HPDE6-E6E7 (cell line): Measurements from ENCODE around the gene NAV2.
"Not testable (repeated sequence)": the region's sequence is repeated elsewhere in the genome, so short reads cannot be mapped to it uniquely, and the experiment has no call there.

ENCODE experiments used
- DNase-seq: peaks from one replicate; pipeline ENCODE4 v3.0.0; 2011; ENCODE audit warnings: missing footprints; ENCODE audit errors: extremely low spot score

The NAV2 gene

DNA sequence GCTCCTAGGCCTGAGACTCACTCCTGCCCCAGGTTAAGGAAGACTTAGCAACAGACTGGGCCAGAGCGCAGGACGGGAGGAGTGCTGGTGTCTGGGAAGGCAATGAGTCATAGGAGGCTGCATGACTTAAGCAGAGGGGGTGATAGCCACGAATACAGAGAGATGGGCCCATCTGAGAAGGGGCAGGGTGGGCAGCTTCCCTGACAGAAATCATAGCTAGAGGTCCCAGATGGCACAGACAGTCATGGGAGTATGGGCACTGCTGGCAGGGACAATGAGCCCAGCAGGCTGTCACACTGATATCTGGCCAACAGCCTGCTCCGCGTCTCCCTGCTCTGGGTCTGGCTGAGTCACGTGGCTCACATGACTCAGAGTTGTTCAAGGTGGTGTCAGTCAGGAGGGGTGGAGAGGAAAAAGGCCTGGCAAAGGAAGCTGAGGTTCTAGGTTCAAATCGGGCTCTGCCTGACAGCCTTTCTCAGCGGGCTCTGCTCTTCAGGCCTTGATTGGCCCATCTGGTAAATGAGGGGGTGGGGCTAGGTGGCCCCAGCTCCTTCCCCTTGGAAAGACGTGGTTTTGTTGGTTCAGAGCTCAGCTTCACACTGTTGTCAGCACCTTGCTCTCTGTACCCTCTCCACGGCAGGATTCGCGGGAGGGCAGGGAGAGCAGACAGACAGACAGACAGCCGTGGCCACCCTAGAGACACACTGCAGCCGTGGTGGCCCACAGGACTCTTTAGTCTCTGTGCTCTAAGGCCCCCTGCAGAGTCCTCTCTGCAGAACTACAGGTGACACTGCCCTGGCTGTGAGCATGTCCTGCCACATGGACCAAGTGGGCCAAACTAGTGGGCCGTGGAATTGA, 399.9 kb downstream of the NAV2 start:
- DNase-seq = peak; percentile 95

DNA sequence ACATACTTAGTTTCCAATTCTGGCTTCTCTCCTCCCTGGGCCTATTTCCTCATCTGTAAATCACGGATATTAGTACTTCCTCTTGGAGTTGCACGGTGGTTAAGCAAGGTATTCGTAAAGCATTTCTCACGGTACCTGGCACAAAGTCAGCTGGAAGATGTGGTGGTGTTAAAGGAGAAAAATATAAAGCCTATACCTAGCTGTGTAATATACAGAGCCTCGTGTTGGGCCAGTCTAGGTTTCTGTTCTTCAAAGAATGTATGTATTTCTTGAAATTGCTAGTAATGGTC, 400.5 kb downstream of the NAV2 start:
- DNase-seq = no peak

DNA sequence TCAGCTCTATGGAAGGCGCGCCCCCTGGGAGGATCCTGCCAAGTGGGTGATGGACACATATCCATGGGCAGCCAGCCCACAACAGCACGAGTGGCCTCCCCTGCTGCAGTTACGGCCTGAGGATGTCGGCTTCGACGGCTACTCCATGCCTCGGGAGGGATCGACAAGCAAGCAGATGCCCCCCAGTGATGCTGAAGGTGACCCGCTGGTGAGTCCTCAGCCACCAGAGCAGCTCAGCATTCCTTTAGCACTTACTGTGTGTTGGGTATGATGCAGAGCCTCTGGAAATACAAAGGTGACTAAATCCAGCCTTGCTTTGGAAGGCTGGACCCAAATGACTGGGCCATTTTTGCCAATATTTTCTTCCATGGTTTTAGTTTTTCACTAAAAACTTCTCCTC, 402.0 kb downstream of the NAV2 start:
- DNase-seq = no peak

DNA sequence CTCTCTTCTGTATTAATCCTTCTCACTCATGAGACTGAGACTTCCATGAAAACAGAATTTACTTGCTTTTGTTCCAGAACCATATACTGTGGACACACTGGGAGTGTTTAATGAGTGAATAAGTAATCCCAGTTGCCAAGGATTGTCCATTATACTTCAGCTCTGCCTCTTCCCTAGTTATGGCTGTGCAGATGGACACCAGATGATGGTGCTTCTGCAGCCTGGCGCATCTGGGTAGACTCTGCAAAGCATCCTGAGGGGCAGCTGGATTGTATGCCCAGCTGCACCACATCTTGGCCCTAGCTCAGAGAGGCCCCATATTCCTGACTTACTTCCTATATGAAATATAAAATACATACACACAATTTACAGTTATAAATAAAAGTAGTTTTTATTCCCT, 404.2 kb downstream of the NAV2 start:
- no peak for DNase-seq

DNA sequence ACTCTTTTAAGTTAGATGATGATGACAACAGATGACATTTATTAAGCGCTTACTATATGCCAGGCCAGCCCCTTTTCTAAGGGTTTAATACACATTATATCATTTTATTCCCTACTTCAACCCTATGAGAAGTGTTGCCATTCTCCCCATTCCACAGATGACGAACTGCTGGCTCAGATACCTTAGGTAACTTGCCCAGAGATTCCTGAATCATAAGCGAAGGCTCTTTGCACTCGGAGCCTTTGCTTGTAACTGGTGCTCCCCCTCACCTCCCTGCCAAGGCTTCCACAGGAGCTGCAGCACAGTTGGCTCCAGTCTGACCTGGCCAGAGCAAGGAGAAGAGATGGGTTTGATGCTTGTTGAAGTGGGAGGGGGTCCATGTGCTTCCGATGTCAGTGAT, 404.7 kb downstream of the NAV2 start:
- DNase-seq = no peak

DNA sequence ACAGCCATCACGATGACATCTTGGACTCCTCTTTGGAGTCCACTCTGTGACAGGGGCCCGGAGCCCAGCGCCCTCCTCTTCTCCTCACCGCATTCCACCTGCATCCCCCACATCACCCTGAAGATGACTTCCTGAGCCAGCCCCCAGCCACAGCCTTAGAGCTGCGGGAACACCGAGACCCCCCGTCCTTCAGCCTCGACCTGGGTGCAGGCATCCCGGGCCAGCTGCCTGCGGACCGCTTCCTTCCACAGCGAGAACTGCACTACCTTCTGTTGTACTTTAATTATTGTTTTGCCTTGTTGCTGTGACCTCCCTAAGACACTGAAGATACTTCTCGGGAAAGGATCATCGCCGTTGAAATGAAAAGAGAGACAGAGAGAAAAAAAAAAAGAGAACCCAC, 405.6 kb downstream of the NAV2 start:
- no peak for DNase-seq

DNA sequence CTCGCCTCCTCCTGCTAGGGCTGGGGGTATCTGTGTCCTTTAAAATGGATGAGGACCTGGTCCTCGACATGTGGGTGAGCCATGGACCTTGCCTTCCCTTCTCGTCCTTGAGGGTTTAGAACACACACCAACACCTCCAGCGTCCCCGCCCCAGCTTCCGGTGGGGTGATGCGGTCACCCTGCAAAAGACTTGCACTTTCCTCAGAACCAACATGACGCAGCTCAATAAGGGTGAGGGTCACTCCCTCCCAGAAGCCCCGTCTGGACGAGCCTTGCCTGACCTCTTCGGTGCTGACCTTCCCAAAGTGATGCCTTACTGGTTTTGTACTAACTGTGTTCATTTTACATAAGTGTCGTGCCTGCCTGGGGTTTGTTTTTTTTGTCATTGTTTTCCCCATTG, 406.7 kb downstream of the NAV2 start:
- no peak for DNase-seq

DNA sequence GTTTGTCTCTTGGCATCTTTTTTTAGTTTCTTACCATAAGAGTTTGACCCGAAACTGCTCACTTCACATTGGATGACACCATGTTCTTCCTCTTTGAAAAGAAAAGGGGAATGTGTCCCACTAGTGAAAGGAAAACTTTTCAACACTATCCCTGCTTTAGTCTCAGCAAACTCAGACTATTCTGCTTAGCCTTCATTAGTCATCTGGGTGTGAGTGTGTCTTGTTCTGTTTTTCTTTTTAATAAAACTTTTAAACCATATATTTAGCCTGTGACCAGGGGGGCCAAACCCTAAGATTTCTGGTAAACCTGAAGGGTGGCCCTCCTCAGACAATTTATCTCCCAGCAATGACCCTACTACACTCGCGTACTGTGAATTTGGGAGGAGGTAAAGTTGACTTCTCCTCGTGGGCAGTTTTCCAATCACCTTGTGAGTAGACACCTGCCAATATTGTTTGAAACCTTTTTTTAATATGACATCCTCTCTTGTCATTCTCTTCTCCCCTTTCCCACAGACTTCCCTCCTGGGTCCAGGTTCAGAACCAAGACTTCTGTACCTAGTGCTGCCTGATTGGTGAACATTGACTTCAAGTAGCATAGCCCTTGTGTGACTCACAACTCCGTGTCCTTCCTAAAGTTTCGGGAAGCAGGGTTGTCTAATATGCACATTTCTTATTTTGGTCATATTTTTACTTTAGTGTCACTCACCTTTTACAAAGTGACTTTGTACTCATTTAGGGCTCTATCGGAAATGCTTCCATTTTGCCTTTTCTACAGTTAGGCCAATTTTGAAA, 407.7 kb downstream of the NAV2 start:
- no peak for DNase-seq

DNA sequence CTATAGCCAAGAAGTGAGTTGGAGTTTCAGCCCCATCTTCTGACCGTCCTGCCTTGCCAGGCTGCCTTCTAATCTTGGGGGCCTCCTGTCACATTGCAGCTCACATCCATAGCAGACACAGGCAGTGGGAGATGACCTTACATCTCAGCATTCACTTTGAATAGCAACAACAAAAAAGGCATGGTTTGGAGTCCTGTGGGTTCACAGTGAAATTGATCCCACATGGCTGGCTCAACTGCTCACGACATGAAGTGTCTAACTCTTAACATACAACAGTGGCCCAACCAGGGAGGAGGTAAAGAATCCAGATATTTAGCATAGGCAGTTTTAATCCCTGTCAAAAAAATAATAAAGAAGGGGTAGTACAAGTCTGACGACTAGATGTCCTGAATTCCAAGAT, 409.5 kb downstream of the NAV2 start:
- no peak for DNase-seq

DNA sequence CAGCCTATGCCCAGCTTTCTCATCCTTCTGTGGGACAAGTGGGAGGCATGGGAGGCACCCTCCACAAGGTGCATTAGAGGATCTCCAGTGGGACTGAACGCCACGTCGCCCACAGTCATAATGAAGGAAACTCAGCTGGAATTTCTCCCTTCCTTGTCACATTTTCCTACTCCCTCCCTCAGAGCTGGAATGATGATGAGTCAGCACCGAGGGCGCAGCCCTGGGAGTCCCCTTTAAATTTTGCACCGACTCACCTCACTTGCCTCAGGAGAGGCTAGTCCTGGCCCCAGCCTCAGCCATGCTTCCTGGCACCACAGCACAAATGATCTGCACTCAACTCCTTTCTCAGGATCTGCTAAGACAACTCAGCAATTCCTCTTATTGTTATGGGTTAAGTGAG, 413.3 kb downstream of the NAV2 start:
- no peak for DNase-seq

DNA sequence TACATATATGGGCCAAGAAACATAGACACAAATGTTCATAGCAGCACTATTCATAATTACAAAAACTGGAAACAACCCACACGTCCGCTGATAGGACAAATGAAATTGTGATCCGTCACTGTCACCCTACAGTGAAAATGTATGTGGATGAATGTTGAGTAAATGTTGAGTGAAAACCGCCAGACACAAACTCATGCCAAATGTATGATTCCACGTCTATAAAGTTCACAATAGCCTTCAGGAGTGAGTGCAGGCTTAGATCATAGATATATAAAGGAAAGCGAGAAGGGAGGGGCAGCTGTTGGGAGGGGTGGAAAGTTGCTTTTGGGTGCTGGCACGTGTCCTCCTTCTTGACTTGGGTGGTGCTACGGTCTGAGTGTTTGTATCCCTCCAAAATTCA, 414.1 kb downstream of the NAV2 start:
- no peak for DNase-seq

DNA sequence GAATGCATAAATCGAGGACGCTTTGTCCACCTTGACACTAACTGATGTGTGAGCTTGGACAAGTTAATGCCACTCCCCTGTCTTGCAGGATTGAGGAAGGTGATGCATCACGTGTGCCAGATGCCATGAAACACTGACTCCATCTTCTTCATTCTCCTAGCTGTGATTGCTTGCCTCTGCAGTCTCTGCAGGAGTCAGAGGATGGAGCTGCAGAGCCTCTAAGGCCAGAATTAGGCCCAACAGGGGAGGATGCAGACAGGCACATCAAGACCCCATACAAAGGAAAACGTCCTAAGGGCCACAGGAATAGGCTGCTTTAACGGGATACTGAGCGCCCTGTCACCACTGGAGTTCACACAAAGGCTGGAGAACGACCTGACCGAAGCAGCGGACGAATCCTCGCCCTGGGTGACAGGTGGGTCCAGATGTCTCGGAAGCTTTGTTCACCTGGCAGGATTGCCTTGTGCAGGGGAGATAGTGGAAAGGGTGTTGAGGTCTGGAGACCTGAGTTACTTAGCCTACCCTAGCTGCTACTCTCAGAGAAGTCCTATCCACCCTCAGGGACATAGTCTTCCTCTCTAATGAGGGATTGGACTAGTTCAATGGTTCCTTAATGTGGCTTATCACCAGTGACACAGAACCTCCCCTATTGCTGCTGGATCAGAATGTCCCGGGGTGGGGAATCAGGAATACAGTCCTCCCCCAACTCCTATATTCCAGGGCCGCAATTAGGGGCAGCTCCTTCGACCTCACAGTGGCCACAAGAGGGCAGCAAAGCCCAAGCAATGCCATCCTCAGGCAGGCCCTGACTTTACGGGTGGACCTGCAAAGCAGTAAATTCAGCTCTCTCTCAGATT, 415.3 kb downstream of the NAV2 start:
- peak; percentile 47 for DNase-seq

DNA sequence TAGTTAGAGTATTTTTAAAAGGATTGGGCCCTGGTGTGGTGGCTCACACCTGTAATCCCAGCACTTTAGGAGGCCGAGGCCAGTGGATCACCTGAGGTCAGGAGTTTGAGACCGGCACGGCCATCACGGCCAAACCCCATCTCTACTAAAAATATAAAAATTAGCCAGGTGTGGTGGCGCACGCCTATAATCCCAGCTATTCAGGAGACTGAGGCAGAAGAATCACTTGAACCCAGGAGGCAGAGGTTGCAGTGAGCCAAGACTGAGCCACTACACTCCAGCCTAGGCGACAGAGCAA, 415.8 kb downstream of the NAV2 start:
- not testable (repeated sequence) for DNase-seq

DNA sequence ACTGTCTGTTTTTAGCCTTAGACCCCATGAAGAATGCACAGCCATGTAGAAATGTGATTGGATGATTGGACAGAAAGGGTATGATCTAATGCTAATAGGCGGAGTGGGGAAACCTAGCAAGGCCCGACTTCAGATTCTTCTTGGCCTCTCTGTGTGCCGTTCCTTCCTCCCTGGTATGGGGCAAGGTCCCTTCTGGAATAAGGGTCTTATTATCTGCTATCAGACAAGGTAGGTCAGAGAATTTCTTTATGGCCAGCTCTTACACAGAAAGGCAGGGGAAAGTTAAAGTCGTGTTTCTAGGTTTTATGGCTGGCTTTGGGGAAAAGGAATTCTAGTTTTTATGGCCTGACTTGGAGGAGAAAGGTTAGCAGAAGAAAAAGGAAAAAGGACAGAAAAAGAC, 417.0 kb downstream of the NAV2 start:
- no peak for DNase-seq

DNA sequence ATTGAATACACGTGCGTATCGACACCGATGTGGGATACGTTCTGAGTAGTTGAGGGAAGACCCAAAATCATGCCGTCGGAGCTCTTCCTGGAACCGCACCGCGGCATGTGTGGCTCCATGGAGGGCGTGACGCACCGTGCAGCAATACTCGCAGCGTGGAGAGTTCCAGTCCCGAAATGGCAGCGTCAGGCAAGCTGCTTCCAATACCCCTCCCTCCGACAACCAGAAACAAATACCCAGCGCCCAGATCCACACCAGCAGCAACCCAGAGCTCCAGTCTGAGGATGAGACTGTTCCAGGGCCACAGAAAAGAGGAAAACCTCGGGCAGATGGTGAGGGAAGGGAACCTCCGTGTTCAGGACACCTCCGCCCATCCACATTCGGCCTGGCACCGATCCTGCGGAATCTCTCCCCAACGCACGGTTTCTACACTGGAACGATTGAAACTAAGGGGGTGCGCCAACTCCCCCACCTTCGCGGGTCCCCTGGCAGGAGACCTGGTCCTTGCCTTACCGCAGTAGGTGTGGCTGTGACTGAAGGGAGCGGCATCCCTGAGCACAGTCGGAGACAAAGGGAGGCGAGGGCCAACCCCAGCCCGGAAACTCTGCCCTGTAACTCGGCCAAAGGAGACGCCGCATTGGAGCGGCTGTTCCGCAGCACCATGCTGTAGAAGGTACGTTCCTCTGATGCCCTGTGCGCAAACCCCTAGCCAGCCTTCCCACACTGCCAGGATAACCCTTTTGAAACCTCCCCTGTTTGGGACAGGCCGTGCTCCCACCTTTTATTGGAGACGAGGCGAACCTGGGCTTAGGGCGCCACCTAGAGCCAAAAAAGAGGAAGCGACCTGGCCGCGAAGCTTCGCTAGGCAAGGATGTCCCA, 419.4 kb downstream of the NAV2 start:
- DNase-seq = peak; percentile 48

DNA sequence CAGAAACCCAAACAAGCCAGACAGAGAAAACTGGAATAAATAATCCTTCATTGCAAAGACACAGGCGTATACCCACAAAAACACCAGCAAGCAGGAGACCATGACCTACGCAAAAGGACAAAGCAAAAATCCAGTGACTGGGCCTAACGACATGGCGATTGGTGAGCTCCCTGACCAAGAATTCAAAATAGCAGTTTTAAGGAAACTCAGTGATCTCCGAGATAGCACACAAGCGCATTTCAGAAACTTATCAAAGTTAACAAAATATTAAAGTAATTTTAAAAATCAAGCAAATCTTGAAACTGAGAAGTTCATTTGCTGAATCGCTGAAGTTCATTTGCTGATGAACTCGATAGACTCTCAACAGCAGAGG, 420.0 kb downstream of the NAV2 start:
- DNase-seq = no peak

DNA sequence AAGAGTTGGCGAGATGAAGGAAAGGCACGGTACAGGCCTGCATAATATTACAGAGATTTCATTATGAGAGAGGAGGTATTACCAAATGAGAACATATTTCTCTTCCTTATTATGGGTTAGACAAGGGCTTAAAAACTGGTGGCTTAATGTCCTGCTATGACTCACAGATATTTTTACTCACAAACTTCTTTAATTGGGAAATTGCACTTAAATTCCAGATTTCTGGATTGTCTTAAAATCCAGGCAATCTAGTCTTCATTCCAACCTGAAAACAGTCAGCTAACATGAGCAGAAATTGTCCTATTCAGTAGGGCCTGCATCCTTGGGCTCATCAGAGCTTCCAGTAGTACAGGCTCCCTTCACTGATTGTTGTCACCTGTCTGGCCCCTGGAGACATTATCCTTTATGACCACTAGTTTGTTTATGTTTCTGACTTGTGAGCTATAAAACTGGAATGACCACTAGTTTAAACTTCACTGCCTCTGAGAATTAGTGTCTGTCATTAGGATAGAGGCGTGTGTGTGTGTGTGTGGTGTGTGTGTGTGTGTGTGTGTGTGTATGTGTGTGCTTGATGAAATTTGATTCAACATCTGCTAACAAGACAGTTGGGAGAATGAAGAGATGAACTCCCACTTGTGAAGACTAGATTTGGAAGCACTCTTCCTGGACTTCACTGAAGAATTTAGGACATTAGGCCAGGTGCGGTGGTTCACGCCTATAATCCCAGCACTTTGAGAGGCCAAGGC, 422.5 kb downstream of the NAV2 start:
- no peak for DNase-seq

DNA sequence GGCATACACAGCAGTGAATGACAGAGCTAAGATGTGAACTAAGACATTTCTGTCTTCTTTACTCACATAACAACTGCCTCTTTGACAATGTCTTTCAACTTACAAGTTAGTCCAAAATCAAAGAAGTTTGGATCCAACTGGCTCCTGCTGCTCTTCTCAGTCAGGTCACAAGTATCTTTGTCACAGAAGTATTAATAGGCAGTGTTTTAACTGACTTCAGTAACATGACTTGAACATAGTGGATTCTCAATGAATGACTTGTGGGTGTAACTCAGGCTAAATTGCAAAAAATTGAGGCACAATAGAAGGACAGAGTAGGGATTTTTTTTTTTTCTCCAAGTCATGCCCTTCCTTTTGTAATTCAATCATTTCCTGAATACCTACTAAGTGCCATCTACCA, 425.0 kb downstream of the NAV2 start:
- DNase-seq = no peak

DNA sequence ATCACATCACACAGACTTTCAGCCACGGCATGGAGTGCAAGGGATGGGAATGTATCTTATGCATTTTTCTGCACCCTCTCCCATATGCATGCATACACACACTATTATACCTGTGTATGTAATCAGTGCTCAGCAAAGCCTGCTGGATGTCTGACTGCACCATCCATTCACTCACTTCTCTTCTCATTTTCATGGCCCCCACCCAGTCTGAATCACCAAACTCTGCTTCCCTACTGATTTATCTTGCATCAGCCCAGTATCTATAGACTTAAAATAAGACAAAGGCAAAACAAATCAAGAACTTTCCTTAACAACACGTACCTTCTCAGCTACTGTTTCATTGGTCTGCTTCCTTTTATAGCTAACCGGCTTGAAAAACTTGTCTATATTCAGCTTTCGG, 426.1 kb downstream of the NAV2 start:
- no peak for DNase-seq

DNA sequence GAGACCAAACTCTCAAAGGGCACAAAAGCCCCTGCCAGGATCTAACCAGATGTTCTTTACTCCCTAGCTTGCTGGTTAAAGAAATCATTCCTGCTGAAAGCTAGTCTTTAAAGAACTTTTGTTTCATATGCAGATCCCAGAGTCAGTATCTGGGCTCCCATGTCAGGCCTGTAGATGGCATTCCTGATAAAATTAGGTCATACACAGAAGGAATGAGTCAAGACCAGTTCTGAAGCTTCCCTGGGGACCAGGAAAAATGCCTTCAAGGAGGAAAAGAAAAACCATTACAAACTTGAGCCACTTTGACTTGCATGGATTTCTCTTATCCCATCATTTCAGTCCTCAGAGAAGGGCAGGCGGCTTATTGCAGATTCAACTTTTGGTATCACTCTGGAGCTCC, 441.7 kb downstream of the NAV2 start:
- DNase-seq = no peak

DNA sequence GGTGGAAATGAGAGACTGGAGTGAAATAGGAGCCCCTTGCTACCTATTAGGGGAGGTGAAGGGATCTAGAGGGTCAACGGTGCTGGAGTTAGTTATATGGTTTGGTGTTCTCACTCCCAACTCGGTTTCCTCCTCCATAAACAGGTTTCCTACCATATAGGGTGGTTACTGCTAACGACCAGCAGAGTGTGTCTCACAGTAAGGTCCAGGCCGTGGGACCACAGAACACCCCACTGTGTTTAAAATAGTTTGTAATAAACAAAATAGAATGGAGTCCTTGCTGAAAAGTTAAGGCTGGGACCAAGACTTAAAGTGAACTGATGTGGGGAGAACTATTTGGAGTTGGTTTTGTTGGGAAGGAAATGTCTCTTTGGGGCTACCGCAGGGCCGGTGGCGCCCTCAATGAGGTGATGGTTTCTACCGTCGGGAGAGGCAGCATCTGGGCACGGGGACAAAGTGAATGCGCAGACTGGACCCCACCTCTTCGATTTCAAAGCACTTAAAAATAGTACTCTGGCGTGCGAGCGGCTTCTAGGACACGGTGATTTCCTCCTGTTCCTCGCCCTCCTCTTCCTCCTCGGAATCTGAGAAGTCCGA, 443.1 kb downstream of the NAV2 start:
- no peak for DNase-seq
